GM23338 (cell line): ENCODE results near the gene DHRSX. TPM values are rescaled to one million over a fixed set of nuclear protein-coding genes. Genes with fewer than 3 reads are reported as not detected.

Source experiments
- ATAC-seq: fragments of 200-7000 bp; cut with Tn5 transposase; 3 replicates; pipeline ENCODE4 v1.9.1; 2020
- DNase-seq: peaks from one replicate; pipeline ENCODE4 v3.0.0-alpha.2; 2015; ENCODE audit warnings: low spot score
- H2AFZ ChIP-seq: fragments of 200-600 bp; sonication (generic); 2 replicates; pipeline ENCODE4 v1.8.0; 2016; ENCODE audit warnings: antibody characterized with exemption, mild to moderate bottlenecking, moderate library complexity
- H3F3A ChIP-seq: fragments of 200-600 bp; sonication (generic); replicated peaks from 2 replicates; pipeline ENCODE4 v1.8.0; 2017; ENCODE audit warnings: antibody characterized with exemption, mixed run types, low read depth
- H3K27ac ChIP-seq: fragments of 200-600 bp; sonication (generic); 2 replicates; pipeline ENCODE4 v1.6.1; 2016; ENCODE audit warnings: low read depth
- H3K27me3 ChIP-seq: fragments of 200-600 bp; sonication (generic); 2 replicates; pipeline ENCODE4 v1.8.0; 2016; ENCODE audit warnings: mild to moderate bottlenecking, mixed run types, moderate library complexity; ENCODE audit not compliant: insufficient read depth
- H3K36me3 ChIP-seq: fragments of 200-600 bp; sonication (generic); 2 replicates; pipeline ENCODE4 v1.8.0; 2016; ENCODE audit warnings: mild to moderate bottlenecking; ENCODE audit not compliant: insufficient read depth
- H3K4me1 ChIP-seq: fragments of 200-600 bp; sonication (generic); 2 replicates; pipeline ENCODE4 v1.8.0; 2016; ENCODE audit warnings: mild to moderate bottlenecking, moderate library complexity; ENCODE audit not compliant: insufficient read depth
- H3K4me2 ChIP-seq: fragments of 200-600 bp; sonication (generic); 2 replicates; pipeline ENCODE4 v1.7.1; 2017; ENCODE audit warnings: mixed run types
- H3K4me3 ChIP-seq: fragments of 200-600 bp; sonication (generic); 2 replicates; pipeline ENCODE4 v1.6.1; 2016; ENCODE audit warnings: mixed run types
- H3K79me2 ChIP-seq: fragments of 200-600 bp; sonication (generic); replicated peaks from 2 replicates; pipeline ENCODE4 v1.8.0; 2017; ENCODE audit warnings: mild to moderate bottlenecking; ENCODE audit not compliant: insufficient read depth
- H3K9me2 ChIP-seq: fragments of 200-600 bp; sonication (generic); 2 replicates; pipeline ENCODE4 v1.8.0; 2017; ENCODE audit not compliant: insufficient read depth
- H4K20me1 ChIP-seq: fragments of 200-600 bp; sonication (generic); replicated peaks from 2 replicates; pipeline ENCODE4 v1.8.0; 2017; ENCODE audit warnings: mild to moderate bottlenecking; ENCODE audit not compliant: insufficient read depth
- H3K27ac Mint-ChIP-seq: 2 replicates; pipeline ENCODE4 v1.8.0; 2020; ENCODE audit warnings: inconsistent platforms, mild to moderate bottlenecking, moderate library complexity, mixed read lengths
- H3K27me3 Mint-ChIP-seq: 3 replicates; pipeline ENCODE4 v1.8.0; 2022; ENCODE audit warnings: low read depth, mild to moderate bottlenecking, moderate library complexity, mixed read lengths, inconsistent platforms; ENCODE audit not compliant: insufficient read depth, poor library complexity
- H3K36me3 Mint-ChIP-seq: 3 replicates; pipeline ENCODE4 v1.8.0; 2021; ENCODE audit warnings: low read depth, mild to moderate bottlenecking, inconsistent platforms, moderate library complexity, mixed read lengths
- H3K4me1 Mint-ChIP-seq: 3 replicates; pipeline ENCODE4 v1.8.0; 2020; ENCODE audit warnings: mild to moderate bottlenecking, inconsistent platforms, mixed read lengths
- H3K4me3 Mint-ChIP-seq: 3 replicates; pipeline ENCODE4 v1.8.0; 2021; ENCODE audit warnings: moderate library complexity, mild to moderate bottlenecking, inconsistent platforms, mixed read lengths
- H3K9me3 Mint-ChIP-seq: 3 replicates; pipeline ENCODE4 v1.8.0; 2020; ENCODE audit warnings: moderate library complexity, mild to moderate bottlenecking, inconsistent platforms, mixed read lengths
- CREB1 ChIP-seq: fragments of 250-450 bp; sonication (Bioruptor Pico); IDR thresholded peaks from 2 replicates; pipeline ENCODE4 v1.5.0; 2020; ENCODE audit warnings: low read depth, mild to moderate bottlenecking, moderate library complexity
- EZH2 ChIP-seq: fragments of 200-600 bp; sonication (generic); IDR thresholded peaks from one replicate; pipeline ENCODE4 v1.8.0; 2017; ENCODE audit warnings: antibody characterized with exemption, mild to moderate bottlenecking, low read depth; ENCODE audit not compliant: unreplicated experiment
- EZH2phosphoT487 ChIP-seq: fragments of 200-600 bp; sonication (generic); IDR thresholded peaks from one replicate; pipeline ENCODE4 v1.8.1; 2018; ENCODE audit warnings: antibody characterized with exemption; ENCODE audit not compliant: unreplicated experiment
- JUNB ChIP-seq: IDR thresholded peaks from one replicate; pipeline ENCODE4 v1.6.1; 2016; ENCODE audit warnings: antibody characterized with exemption; ENCODE audit not compliant: unreplicated experiment
- NANOG ChIP-seq: IDR thresholded peaks from 2 replicates; pipeline ENCODE4 v1.6.1; 2016; ENCODE audit warnings: antibody characterized with exemption, borderline replicate concordance
- ZNF114 ChIP-seq: fragments of 250-450 bp; sonication (Bioruptor Pico); IDR thresholded peaks from 2 replicates; pipeline ENCODE4 v1.5.0; 2020; ENCODE audit warnings: mild to moderate bottlenecking, moderate library complexity
- polyA plus RNA-seq: library from polyadenylated mRNA; unstranded; fragments of >200 nt; fragmentation: Nextera tagmentation; extraction: Ambion mirVana; gene quantifications from 2 replicates; pipeline ENCODE4 v1.2.1, GENCODE V29; 2016
- total RNA-seq: library from RNA; depleted of rRNA; stranded (reverse); fragments of >200 nt; shearing (Covaris generic); gene quantifications from 2 replicates; pipeline ENCODE4 v1.2.3, GENCODE V29; 2014
- TF ChIP-seq, protein P1 (sequence below): IDR thresholded peaks from 2 replicates; pipeline ENCODE4 v1.6.1; 2016; ENCODE audit warnings: antibody characterized with exemption
- TF ChIP-seq, protein P2 (sequence below): fragments of 250-450 bp; sonication (Bioruptor Pico); IDR thresholded peaks from 2 replicates; pipeline ENCODE4 v1.5.0; 2020; ENCODE audit warnings: mild to moderate bottlenecking, moderate library complexity

DHRSX gene
- total and polyA plus RNA-seq, 2 experiments from 2014 or later: 33.9 to 43.0 TPM

DNA sequence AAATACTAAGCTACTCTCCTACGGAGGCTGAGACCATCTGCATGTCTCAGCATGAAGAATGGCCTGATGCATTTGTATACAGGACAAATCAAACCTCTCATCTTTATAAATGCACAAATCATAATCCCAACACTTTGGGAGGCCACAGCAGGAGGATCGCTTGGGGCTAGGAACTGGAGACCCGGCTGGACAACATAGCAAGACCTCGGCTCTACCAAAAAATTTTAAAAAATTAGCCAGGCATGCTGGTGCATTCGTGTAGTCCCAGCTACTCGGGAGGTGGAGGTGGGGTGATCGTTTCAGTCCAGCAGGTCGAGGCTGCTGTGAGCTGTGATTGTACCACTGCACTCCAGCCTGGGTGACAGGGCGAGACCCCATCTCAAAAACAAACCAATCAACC lies 262.8 kb downstream of the DHRSX start:
- Mint-ChIP-seq H3K36me3 (peaks cover 27% of the 10 kb centered on the region), H3K4me1 (peaks cover 28% of the 10 kb centered on the region), H3K4me3 (no peak overlapping the region), H3K27me3 (peaks cover 5% of the 10 kb centered on the region), H3K9me3 (no peaks in the 10 kb centered on the region; the same call in 2 of the 3 replicates), H3K27ac (no peak overlapping the region)
- Histone ChIP-seq H3K4me3 (no peak overlapping the region), H3K27ac (no peak overlapping the region), H3K27me3 (no peaks in the 10 kb centered on the region), H3K9me2 (no peaks in the 10 kb centered on the region), H3F3A (no peaks in the 10 kb centered on the region), H3K36me3 (no peaks in the 10 kb centered on the region), H3K4me2 (no peak overlapping the region), H4K20me1 (no peaks in the 10 kb centered on the region), H3K79me2 (no peaks in the 10 kb centered on the region; the same call in 1 of the 2 replicates), H2AFZ (no peak overlapping the region), H3K4me1 (peaks cover 16% of the 10 kb centered on the region)
- DNase-seq (no peak), ATAC-seq (no peak)
- TF ChIP-seq JUNB (no peak), ZNF114 (CRISPR knock-in tag) (no peak), CREB1 (CRISPR knock-in tag) (no peak), EZH2phosphoT487 (no peak), EZH2 (no peak), NANOG (no peak)
- TF ChIP-seq, protein P1, sequence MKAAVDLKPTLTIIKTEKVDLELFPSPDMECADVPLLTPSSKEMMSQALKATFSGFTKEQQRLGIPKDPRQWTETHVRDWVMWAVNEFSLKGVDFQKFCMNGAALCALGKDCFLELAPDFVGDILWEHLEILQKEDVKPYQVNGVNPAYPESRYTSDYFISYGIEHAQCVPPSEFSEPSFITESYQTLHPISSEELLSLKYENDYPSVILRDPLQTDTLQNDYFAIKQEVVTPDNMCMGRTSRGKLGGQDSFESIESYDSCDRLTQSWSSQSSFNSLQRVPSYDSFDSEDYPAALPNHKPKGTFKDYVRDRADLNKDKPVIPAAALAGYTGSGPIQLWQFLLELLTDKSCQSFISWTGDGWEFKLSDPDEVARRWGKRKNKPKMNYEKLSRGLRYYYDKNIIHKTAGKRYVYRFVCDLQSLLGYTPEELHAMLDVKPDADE: no peak
- TF ChIP-seq, protein P2, sequence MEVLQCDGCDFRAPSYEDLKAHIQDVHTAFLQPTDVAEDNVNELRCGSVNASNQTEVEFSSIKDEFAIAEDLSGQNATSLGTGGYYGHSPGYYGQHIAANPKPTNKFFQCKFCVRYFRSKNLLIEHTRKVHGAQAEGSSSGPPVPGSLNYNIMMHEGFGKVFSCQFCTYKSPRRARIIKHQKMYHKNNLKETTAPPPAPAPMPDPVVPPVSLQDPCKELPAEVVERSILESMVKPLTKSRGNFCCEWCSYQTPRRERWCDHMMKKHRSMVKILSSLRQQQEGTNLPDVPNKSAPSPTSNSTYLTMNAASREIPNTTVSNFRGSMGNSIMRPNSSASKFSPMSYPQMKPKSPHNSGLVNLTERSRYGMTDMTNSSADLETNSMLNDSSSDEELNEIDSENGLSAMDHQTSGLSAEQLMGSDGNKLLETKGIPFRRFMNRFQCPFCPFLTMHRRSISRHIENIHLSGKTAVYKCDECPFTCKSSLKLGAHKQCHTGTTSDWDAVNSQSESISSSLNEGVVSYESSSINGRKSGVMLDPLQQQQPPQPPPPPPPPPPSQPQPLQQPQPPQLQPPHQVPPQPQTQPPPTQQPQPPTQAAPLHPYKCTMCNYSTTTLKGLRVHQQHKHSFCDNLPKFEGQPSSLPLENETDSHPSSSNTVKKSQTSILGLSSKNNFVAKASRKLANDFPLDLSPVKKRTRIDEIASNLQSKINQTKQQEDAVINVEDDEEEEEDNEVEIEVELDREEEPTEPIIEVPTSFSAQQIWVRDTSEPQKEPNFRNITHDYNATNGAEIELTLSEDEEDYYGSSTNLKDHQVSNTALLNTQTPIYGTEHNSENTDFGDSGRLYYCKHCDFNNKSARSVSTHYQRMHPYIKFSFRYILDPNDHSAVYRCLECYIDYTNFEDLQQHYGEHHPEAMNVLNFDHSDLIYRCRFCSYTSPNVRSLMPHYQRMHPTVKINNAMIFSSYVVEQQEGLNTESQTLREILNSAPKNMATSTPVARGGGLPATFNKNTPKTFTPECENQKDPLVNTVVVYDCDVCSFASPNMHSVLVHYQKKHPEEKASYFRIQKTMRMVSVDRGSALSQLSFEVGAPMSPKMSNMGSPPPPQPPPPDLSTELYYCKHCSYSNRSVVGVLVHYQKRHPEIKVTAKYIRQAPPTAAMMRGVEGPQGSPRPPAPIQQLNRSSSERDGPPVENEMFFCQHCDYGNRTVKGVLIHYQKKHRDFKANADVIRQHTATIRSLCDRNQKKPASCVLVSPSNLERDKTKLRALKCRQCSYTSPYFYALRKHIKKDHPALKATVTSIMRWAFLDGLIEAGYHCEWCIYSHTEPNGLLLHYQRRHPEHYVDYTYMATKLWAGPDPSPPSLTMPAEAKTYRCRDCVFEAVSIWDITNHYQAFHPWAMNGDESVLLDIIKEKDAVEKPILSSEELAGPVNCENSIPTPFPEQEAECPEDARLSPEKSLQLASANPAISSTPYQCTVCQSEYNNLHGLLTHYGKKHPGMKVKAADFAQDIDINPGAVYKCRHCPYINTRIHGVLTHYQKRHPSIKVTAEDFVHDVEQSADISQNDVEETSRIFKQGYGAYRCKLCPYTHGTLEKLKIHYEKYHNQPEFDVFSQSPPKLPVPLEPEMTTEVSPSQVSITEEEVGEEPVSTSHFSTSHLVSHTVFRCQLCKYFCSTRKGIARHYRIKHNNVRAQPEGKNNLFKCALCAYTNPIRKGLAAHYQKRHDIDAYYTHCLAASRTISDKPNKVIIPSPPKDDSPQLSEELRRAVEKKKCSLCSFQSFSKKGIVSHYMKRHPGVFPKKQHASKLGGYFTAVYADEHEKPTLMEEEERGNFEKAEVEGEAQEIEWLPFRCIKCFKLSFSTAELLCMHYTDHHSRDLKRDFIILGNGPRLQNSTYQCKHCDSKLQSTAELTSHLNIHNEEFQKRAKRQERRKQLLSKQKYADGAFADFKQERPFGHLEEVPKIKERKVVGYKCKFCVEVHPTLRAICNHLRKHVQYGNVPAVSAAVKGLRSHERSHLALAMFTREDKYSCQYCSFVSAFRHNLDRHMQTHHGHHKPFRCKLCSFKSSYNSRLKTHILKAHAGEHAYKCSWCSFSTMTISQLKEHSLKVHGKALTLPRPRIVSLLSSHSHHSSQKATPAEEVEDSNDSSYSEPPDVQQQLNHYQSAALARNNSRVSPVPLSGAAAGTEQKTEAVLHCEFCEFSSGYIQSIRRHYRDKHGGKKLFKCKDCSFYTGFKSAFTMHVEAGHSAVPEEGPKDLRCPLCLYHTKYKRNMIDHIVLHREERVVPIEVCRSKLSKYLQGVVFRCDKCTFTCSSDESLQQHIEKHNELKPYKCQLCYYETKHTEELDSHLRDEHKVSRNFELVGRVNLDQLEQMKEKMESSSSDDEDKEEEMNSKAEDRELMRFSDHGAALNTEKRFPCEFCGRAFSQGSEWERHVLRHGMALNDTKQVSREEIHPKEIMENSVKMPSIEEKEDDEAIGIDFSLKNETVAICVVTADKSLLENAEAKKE (CRISPR knock-in tag): no peak
